Liver (tissue), 9 donors: ENCODE results near the gene MCU. TPM values are rescaled to one million over a fixed set of nuclear protein-coding genes. Genes with fewer than 3 reads are reported as not detected.
A peak's percentile ranks its signal among the peaks of the same experiment; 100 is the strongest.

Experiments
- DNase-seq: peaks from one replicate; pipeline ENCODE4 v3.0.0-alpha.2; 2017; ENCODE audit warnings: low spot score
- H3K27ac ChIP-seq, 2 donors: one replicate each; pipeline ENCODE4 v1.7.0; 2013; ENCODE audit warnings: inconsistent platforms in 2 of 2, low read length in 2 of 2, control low read depth in 1 of 2, low read depth in 1 of 2, mild to moderate bottlenecking in 1 of 2
- H3K27me3 ChIP-seq, 4 donors: one replicate each; pipeline versions ENCODE4 v1.6.1 to v1.7.0; 2013; ENCODE audit warnings: low read length in 3 of 4, inconsistent platforms in 1 of 4, mild to moderate bottlenecking in 1 of 4, moderate library complexity in 1 of 4; ENCODE audit not compliant: control insufficient read depth in 4 of 4, insufficient read depth in 4 of 4
- H3K36me3 ChIP-seq, 4 donors: one replicate each; pipeline versions ENCODE4 v1.6.1 to v1.7.0; 2013; ENCODE audit warnings: low read length in 3 of 4, mild to moderate bottlenecking in 3 of 4, low read depth in 1 of 4, moderate library complexity in 1 of 4; ENCODE audit not compliant: control insufficient read depth in 4 of 4, insufficient read depth in 3 of 4
- H3K4me1 ChIP-seq, 4 donors: one replicate each; pipeline versions ENCODE4 v1.6.1 to v1.7.0; 2013; ENCODE audit warnings: low read length in 3 of 4, mild to moderate bottlenecking in 3 of 4, moderate library complexity in 1 of 4; ENCODE audit not compliant: control insufficient read depth in 4 of 4, insufficient read depth in 4 of 4
- H3K4me3 ChIP-seq, 3 donors: one replicate each; pipeline versions ENCODE4 v1.6.1 to v1.7.0; 2013; ENCODE audit warnings: low read length in 3 of 3, control low read depth in 1 of 3, low read depth in 1 of 3, mild to moderate bottlenecking in 1 of 3
- H3K9ac ChIP-seq, 2 donors: one replicate each; pipeline ENCODE4 v1.7.0; 2013; ENCODE audit warnings: low read length in 2 of 2, mild to moderate bottlenecking in 2 of 2, moderate library complexity in 2 of 2, control low read depth in 1 of 2, low read depth in 1 of 2
- H3K9me3 ChIP-seq, 4 donors: one replicate each; pipeline versions ENCODE4 v1.6.1 to v1.7.0; 2013; ENCODE audit warnings: low read length in 3 of 4; ENCODE audit not compliant: control insufficient read depth in 4 of 4
- ATF3 ChIP-seq: IDR thresholded peaks from 2 replicates; pipeline ENCODE4 v1.6.1; 2016; ENCODE audit warnings: antibody characterized with exemption
- CTCF ChIP-seq: fragments of 150-350 bp; IDR thresholded peaks from 2 replicates; pipeline ENCODE4 v1.5.1; 2017; ENCODE audit warnings: improper control_type of control experiment, low read depth, low read length; ENCODE audit not compliant: missing input control
- EGR1 ChIP-seq, 2 donors: IDR thresholded peaks; 2 replicates each; pipeline ENCODE4 v1.6.1; 2016 to 2018; ENCODE audit warnings: antibody characterized with exemption in 2 of 2, low read depth in 2 of 2
- FOXA1 ChIP-seq: IDR thresholded peaks from 2 replicates; pipeline ENCODE4 v1.6.1; 2016; ENCODE audit warnings: antibody characterized with exemption
- FOXA2 ChIP-seq: IDR thresholded peaks from 2 replicates; pipeline ENCODE4 v1.6.1; 2016; ENCODE audit warnings: antibody characterized with exemption
- GABPA ChIP-seq, 2 donors: IDR thresholded peaks in 1 of 2; conservative IDR thresholded peaks in 1 of 2; 2 replicates each; pipeline ENCODE4 v1.6.1; 2016; ENCODE audit warnings: antibody characterized with exemption in 2 of 2, mild to moderate bottlenecking in 1 of 2, moderate library complexity in 1 of 2
- JUND ChIP-seq, 2 donors: IDR thresholded peaks; 2 replicates each; pipeline ENCODE4 v1.6.1; 2016; ENCODE audit warnings: antibody characterized with exemption in 2 of 2
- NR2F2 ChIP-seq: IDR thresholded peaks from 2 replicates; pipeline ENCODE4 v1.6.1; 2016; ENCODE audit warnings: antibody characterized with exemption
- RXRA ChIP-seq, 2 donors: IDR thresholded peaks; 2 replicates each; pipeline ENCODE4 v1.6.1; 2017 to 2018; ENCODE audit warnings: antibody characterized with exemption in 2 of 2, mild to moderate bottlenecking in 1 of 2
- TAF1 ChIP-seq: conservative IDR thresholded peaks from 2 replicates; pipeline ENCODE4 v1.6.1; 2016; ENCODE audit warnings: antibody characterized with exemption, mild to moderate bottlenecking
- WGBS: extraction: QIAGEN DNeasy Blood & Tissue Kit; methylation state at CpG from one replicate; pipeline ENCODE4 v1.1.7; 2013; 5-methylcytosine and 5-hydroxymethylcytosine counted together
- polyA plus RNA-seq, 2 donors: library from polyadenylated mRNA; stranded (reverse) in 1 of 2; unstranded in 1 of 2; fragments of 200-250 nt in 1 of 2; fragments of >200 nt in 1 of 2; fragmentation: Nextera tagmentation in 1 of 2; extraction: Ambion mirVana in 1 of 2; gene quantifications; one replicate each; pipeline versions ENCODE4 v1.2.1 to v1.2.3, GENCODE V29; 2013 to 2015
- total RNA-seq, 2 donors: library from RNA; depleted of rRNA; stranded (reverse); fragments of >200 nt; gene quantifications; one replicate each; pipeline ENCODE4 v1.2.3, GENCODE V29; 2014
- TF ChIP-seq, protein P1 (sequence below): IDR thresholded peaks from 2 replicates; pipeline ENCODE4 v1.6.1; 2016; ENCODE audit warnings: antibody characterized with exemption
- TF ChIP-seq, protein P2 (sequence below): IDR thresholded peaks from 2 replicates; pipeline ENCODE4 v1.6.1; 2016; ENCODE audit warnings: antibody characterized with exemption
- TF ChIP-seq, protein P3 (sequence below): IDR thresholded peaks from 2 replicates; pipeline ENCODE4 v1.6.1; 2016; ENCODE audit warnings: antibody characterized with exemption, mild to moderate bottlenecking
- donor health status: healthy.
- donor health status: healthy.
- donor health status: healthy.
- donor health status: healthy.
- donor health status: healthy.

The MCU gene
- total and polyA plus RNA-seq, 4 donors: 6.4 to 13.0 (median 8.8) TPM

DNA sequence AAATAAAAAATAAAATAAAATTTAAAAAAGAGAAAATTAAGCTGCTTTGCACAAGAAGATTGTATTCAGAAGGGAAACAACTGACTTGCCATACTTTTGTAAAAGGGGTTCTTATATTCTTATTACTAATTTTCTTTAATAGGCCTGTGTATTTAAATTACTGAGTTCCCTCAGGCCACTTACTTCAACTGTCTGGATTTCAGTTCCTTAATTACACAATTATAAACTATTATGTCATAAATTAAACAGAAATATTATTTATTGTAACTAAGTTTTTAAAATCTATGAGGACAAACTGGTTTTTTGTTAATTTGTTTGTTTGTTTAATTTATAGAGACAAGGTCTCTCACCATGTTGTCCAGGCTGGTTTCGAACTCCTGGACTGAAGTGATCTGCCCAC lies 43.6 kb upstream of the MCU start (continued):
- TF ChIP-seq, protein P1, sequence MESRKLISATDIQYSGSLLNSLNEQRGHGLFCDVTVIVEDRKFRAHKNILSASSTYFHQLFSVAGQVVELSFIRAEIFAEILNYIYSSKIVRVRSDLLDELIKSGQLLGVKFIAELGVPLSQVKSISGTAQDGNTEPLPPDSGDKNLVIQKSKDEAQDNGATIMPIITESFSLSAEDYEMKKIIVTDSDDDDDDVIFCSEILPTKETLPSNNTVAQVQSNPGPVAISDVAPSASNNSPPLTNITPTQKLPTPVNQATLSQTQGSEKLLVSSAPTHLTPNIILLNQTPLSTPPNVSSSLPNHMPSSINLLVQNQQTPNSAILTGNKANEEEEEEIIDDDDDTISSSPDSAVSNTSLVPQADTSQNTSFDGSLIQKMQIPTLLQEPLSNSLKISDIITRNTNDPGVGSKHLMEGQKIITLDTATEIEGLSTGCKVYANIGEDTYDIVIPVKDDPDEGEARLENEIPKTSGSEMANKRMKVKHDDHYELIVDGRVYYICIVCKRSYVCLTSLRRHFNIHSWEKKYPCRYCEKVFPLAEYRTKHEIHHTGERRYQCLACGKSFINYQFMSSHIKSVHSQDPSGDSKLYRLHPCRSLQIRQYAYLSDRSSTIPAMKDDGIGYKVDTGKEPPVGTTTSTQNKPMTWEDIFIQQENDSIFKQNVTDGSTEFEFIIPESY: no peak
- TF ChIP-seq TAF1 (no peak), JUND (IDR thresholded peaks at IDR 0.05) (no peak)

DNA sequence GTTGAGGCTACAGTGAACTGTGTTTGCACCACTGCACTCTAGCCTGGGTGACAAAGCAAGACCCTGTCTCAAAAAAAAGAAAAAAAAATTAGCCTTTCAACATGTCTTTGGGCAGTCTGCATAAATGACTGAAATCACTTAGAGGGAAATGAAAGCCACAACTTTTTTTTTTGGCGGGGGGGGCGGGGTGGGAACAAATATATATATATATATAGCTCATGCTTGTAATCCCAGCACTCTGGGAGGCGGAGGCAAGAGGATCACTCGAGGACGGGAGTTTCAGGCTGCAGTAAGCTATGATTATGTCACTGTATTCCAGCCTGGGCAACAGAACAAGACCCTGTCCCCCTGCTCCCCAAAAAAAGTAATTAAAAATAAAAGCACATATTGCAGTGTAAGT lies 42.7 kb upstream of the MCU start:
- H3K4me3 ChIP-seq: no peak overlapping the region
- no peaks in the 10 kb centered on the region for H3K9me3 ChIP-seq
- DNase-seq: no peak
- no peak overlapping the region for H3K27ac ChIP-seq
- H3K27me3 ChIP-seq: no peaks in the 10 kb centered on the region
- no peak overlapping the region for H3K9ac ChIP-seq
- H3K36me3 ChIP-seq: no peaks in the 10 kb centered on the region
- WGBS: 78% methylated on average over 5 of the region's 5 CpGs
- TF ChIP-seq ATF3: no peak
- TF ChIP-seq GABPA (IDR thresholded peaks at IDR 0.05 in 1 of 2, conservative IDR thresholded peaks at IDR 0.05 in 1 of 2): no peak
- no peak for TF ChIP-seq NR2F2
- no peak for TF ChIP-seq FOXA2
- no peak for TF ChIP-seq EGR1 (IDR thresholded peaks at IDR 0.05; ENCODE audit: low read depth in 2 of 2)
- no peaks in the 10 kb centered on the region for H3K4me1 ChIP-seq

- Histone ChIP-seq H3K4me1 (no peaks in the 10 kb centered on the region), H3K9me3 (no peaks in the 10 kb centered on the region), H3K36me3 (no peaks in the 10 kb centered on the region), H3K9ac (no peak overlapping the region), H3K4me3 (no peak overlapping the region), H3K27me3 (no peaks in the 10 kb centered on the region), H3K27ac (no peak overlapping the region)
- TF ChIP-seq, protein P2, sequence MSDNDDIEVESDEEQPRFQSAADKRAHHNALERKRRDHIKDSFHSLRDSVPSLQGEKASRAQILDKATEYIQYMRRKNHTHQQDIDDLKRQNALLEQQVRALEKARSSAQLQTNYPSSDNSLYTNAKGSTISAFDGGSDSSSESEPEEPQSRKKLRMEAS: no peak
- TF ChIP-seq RXRA (IDR thresholded peaks at IDR 0.05) (peak; percentile 21 to 35), EGR1 (IDR thresholded peaks at IDR 0.05; ENCODE audit: low read depth in 2 of 2) (no peak), FOXA2 (no peak)
- DNase-seq: no peak
- 77% methylated on average over 6 of the region's 6 CpGs for WGBS
Observed at GRCh38 chr10:72653383-72654096, 38.4 kb upstream of the MCU start.

- TF ChIP-seq TAF1 (no peak), CTCF (no peak), ATF3 (no peak), FOXA1 (no peak), JUND (IDR thresholded peaks at IDR 0.05) (no peak), GABPA (IDR thresholded peaks at IDR 0.05 in 1 of 2, conservative IDR thresholded peaks at IDR 0.05 in 1 of 2) (no peak), RXRA (IDR thresholded peaks at IDR 0.05) (no peak), FOXA2 (no peak)
- TF ChIP-seq, protein P1: no peak
- TF ChIP-seq, protein P3, sequence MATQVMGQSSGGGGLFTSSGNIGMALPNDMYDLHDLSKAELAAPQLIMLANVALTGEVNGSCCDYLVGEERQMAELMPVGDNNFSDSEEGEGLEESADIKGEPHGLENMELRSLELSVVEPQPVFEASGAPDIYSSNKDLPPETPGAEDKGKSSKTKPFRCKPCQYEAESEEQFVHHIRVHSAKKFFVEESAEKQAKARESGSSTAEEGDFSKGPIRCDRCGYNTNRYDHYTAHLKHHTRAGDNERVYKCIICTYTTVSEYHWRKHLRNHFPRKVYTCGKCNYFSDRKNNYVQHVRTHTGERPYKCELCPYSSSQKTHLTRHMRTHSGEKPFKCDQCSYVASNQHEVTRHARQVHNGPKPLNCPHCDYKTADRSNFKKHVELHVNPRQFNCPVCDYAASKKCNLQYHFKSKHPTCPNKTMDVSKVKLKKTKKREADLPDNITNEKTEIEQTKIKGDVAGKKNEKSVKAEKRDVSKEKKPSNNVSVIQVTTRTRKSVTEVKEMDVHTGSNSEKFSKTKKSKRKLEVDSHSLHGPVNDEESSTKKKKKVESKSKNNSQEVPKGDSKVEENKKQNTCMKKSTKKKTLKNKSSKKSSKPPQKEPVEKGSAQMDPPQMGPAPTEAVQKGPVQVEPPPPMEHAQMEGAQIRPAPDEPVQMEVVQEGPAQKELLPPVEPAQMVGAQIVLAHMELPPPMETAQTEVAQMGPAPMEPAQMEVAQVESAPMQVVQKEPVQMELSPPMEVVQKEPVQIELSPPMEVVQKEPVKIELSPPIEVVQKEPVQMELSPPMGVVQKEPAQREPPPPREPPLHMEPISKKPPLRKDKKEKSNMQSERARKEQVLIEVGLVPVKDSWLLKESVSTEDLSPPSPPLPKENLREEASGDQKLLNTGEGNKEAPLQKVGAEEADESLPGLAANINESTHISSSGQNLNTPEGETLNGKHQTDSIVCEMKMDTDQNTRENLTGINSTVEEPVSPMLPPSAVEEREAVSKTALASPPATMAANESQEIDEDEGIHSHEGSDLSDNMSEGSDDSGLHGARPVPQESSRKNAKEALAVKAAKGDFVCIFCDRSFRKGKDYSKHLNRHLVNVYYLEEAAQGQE: no peak
- WGBS: 88% methylated on average over 3 of the region's 3 CpGs
- H3K9me3 ChIP-seq: no peaks in the 10 kb centered on the region
Observed at GRCh38 chr10:72654720-72655119, 37.2 kb upstream of the MCU start.

More at GRCh38 chr10:72654720-72655119, 37.2 kb upstream of the MCU start:
- H3K4me1 ChIP-seq: no peaks in the 10 kb centered on the region
- no peak overlapping the region for H3K4me3 ChIP-seq
- H3K36me3 ChIP-seq: no peaks in the 10 kb centered on the region
- H3K9ac ChIP-seq: no peak overlapping the region
- no peak overlapping the region for H3K27ac ChIP-seq
- no peaks in the 10 kb centered on the region for H3K27me3 ChIP-seq
- no peak for DNase-seq
